Sigmoid colon (tissue), 4 donors: ENCODE data around the gene ITPR2.

Experiments used
- EP300 ChIP-seq, 4 donors: sonication (generic); formaldehyde crosslinking; IDR thresholded peaks; one replicate each; pipeline ENCODE4 v1.6.1; 2017; ENCODE audit warnings: antibody characterized with exemption in 4 of 4
- POLR2A ChIP-seq, 2 donors: fragments of 450-650 bp; IDR thresholded peaks; one replicate each; pipeline ENCODE4 v1.6.1; 2016; ENCODE audit warnings: antibody characterized with exemption in 2 of 2, mild to moderate bottlenecking in 2 of 2, moderate library complexity in 2 of 2
- POLR2AphosphoS5 ChIP-seq, 4 donors: sonication (generic); formaldehyde crosslinking; IDR thresholded peaks; one replicate each; pipeline ENCODE4 v1.6.1; 2017; ENCODE audit warnings: antibody characterized with exemption in 4 of 4
- TF ChIP-seq, protein P1 (sequence below), 4 experiments: fragments of 450-650 bp in 3 of 4; fragments of 200-600 bp in 1 of 4; IDR thresholded peaks; one replicate each; pipeline ENCODE4 v1.5.1; 2016 to 2019; ENCODE audit warnings: antibody characterized with exemption in 4 of 4, mild to moderate bottlenecking in 3 of 4, moderate library complexity in 2 of 4

DNA sequence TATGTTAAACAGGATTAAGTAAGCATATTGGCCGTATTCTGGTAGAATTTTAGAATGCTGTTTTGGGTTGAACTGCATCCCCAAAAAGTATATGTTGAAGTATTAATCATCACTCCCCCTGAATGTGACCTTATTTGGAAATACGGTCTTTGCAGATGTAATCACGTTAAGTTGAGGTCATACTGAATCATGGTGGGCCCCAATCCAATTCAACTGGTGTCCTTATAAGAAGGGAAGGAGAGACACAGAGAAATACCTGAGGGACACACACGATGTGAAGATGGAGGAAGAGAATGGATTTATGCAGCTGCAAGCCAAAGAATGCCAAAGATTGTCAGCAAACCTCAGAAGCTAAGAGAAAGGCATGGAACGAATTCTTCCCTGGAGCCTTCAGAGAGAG is 268.6 kb downstream of the ITPR2 start:
- TF ChIP-seq, protein P1, sequence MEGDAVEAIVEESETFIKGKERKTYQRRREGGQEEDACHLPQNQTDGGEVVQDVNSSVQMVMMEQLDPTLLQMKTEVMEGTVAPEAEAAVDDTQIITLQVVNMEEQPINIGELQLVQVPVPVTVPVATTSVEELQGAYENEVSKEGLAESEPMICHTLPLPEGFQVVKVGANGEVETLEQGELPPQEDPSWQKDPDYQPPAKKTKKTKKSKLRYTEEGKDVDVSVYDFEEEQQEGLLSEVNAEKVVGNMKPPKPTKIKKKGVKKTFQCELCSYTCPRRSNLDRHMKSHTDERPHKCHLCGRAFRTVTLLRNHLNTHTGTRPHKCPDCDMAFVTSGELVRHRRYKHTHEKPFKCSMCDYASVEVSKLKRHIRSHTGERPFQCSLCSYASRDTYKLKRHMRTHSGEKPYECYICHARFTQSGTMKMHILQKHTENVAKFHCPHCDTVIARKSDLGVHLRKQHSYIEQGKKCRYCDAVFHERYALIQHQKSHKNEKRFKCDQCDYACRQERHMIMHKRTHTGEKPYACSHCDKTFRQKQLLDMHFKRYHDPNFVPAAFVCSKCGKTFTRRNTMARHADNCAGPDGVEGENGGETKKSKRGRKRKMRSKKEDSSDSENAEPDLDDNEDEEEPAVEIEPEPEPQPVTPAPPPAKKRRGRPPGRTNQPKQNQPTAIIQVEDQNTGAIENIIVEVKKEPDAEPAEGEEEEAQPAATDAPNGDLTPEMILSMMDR (IDR thresholded peaks at IDR 0.05): no peak
- TF ChIP-seq POLR2A (IDR thresholded peaks at IDR 0.05) (no peak), POLR2AphosphoS5 (IDR thresholded peaks at IDR 0.05) (no peak), EP300 (IDR thresholded peaks at IDR 0.05) (no peak)
